Calu3 (cell line): ENCODE data around the gene NUTM2A. TPM values are rescaled to one million over a fixed set of nuclear protein-coding genes. Genes with fewer than 3 reads are reported as not detected.
A peak's percentile ranks its signal among the peaks of the same experiment; 100 is the strongest.
"Not testable (repeated sequence)": the region's sequence is repeated elsewhere in the genome, so short reads cannot be mapped to it uniquely, and the experiment has no call there.

Experiments
- Bru-seq: library from RNA; stranded (reverse); fragments of 400-500 nt; gene quantifications from one replicate; lab custom pipeline; 2021; lab: Mats Ljungman, UMichigan
- BruChase-seq, 2 experiments: library from RNA; stranded (reverse); fragments of 400-500 nt; gene quantifications; one replicate each; lab custom pipeline; 2021; lab: Mats Ljungman, UMichigan
- BruUV-seq: library from RNA; stranded (reverse); fragments of 400-500 nt; replicated peaks from 2 replicates; lab custom pipeline; 2021; lab: Mats Ljungman, UMichigan
- CTCF ChIA-PET: fragments of 300-600 bp; sonication (Branson Sonifier 250); formaldehyde crosslinking; loops from one replicate; lab custom pipeline; 2022; ENCODE audit warnings: antibody characterized with exemption; lab: Charles Lee
- DNase-seq: peaks from one replicate; pipeline ENCODE4 v3.0.0; 2022
- H3K27ac Mint-ChIP-seq: one replicate; pipeline ENCODE4 v1.8.0; 2022; ENCODE audit warnings: mixed read lengths; ENCODE audit not compliant: unreplicated experiment
- H3K27me3 Mint-ChIP-seq: one replicate; pipeline ENCODE4 v1.8.0; 2022; ENCODE audit warnings: mixed read lengths; ENCODE audit not compliant: unreplicated experiment
- H3K36me3 Mint-ChIP-seq: one replicate; pipeline ENCODE4 v1.8.0; 2022; ENCODE audit warnings: mild to moderate bottlenecking, moderate library complexity, mixed read lengths; ENCODE audit not compliant: insufficient read depth, unreplicated experiment
- H3K4me1 Mint-ChIP-seq: one replicate; pipeline ENCODE4 v1.8.0; 2022; ENCODE audit warnings: mild to moderate bottlenecking, low read depth, mixed read lengths; ENCODE audit not compliant: unreplicated experiment
- H3K4me3 Mint-ChIP-seq: one replicate; pipeline ENCODE4 v1.8.0; 2022; ENCODE audit warnings: mild to moderate bottlenecking, low read depth, moderate library complexity, mixed read lengths; ENCODE audit not compliant: unreplicated experiment
- H3K9me3 Mint-ChIP-seq: one replicate; pipeline ENCODE4 v1.8.0; 2022; ENCODE audit warnings: low read depth, mixed read lengths; ENCODE audit not compliant: unreplicated experiment
- intact Hi-C: fragments of 100-400 bp; cut with micrococcal nuclease; formaldehyde crosslinking; loops from one replicate; pipeline ENCODE4 v1.10.0; 2022; ENCODE audit not compliant: unreplicated experiment
- long read RNA-seq: library from polyadenylated mRNA; stranded (forward); transcript quantifications from one replicate; pipeline ENCODE4 v2.0.0, GENCODE V29; 2022
- total RNA-seq: library from RNA; stranded (reverse); gene quantifications from 2 replicates; pipeline ENCODE4 v1.2.3, GENCODE V29; 2022

Gene NUTM2A
- 1.0 and 1.1 TPM in 2 replicates for total RNA-seq
- Bru-seq, nascent RNA, result percentile 20 among the genes with signal in this experiment
- percentile 21 among the genes with signal in this experiment for BruChase-seq, experiment 1, labeled RNA remaining after a 6-hour chase
- BruChase-seq, experiment 2, labeled RNA remaining after a 2-hour chase, result percentile 20 among the genes with signal in this experiment
- long read RNA-seq, result 0 reads

GRCh38 chr10:87225148-87225547 is at the start of gene NUTM2A:
TSS of gene NUTM2A (plus strand) at chr10:87225448. CDS start at chr10:87225831, 383 bp downstream.
- intact Hi-C loops, H3K4me1 Mint-ChIP-seq, DNase-seq, H3K4me3 Mint-ChIP-seq, H3K36me3 Mint-ChIP-seq, H3K9me3 Mint-ChIP-seq, H3K27me3 Mint-ChIP-seq, H3K27ac Mint-ChIP-seq, BruUV-seq, CTCF ChIA-PET: not testable (repeated sequence)

- H3K4me3 Mint-ChIP-seq, DNase-seq, CTCF ChIA-PET, BruUV-seq, intact Hi-C loops, H3K4me1 Mint-ChIP-seq, H3K36me3 Mint-ChIP-seq, H3K9me3 Mint-ChIP-seq, H3K27me3 Mint-ChIP-seq, H3K27ac Mint-ChIP-seq: not testable (repeated sequence)
Observed at GRCh38 chr10:87177587-87177986, 47.7 kb upstream of the NUTM2A start.

GRCh38 chr10:87184421-87184820 is 40.8 kb upstream of the NUTM2A start:
- H3K27me3 Mint-ChIP-seq, H3K9me3 Mint-ChIP-seq, intact Hi-C loops, DNase-seq, H3K4me1 Mint-ChIP-seq, BruUV-seq, CTCF ChIA-PET, H3K36me3 Mint-ChIP-seq, H3K27ac Mint-ChIP-seq, H3K4me3 Mint-ChIP-seq: not testable (repeated sequence)

GRCh38 chr10:87186016-87186415 is 39.2 kb upstream of the NUTM2A start:
- BruUV-seq, H3K9me3 Mint-ChIP-seq, H3K27ac Mint-ChIP-seq, DNase-seq, CTCF ChIA-PET, H3K36me3 Mint-ChIP-seq, H3K27me3 Mint-ChIP-seq, intact Hi-C loops, H3K4me1 Mint-ChIP-seq, H3K4me3 Mint-ChIP-seq: not testable (repeated sequence)

- DNase-seq, H3K36me3 Mint-ChIP-seq, H3K27me3 Mint-ChIP-seq, BruUV-seq, H3K4me3 Mint-ChIP-seq, H3K9me3 Mint-ChIP-seq, H3K27ac Mint-ChIP-seq, CTCF ChIA-PET, H3K4me1 Mint-ChIP-seq, intact Hi-C loops: not testable (repeated sequence)
Observed at GRCh38 chr10:87187573-87187972, 37.7 kb upstream of the NUTM2A start.

GRCh38 chr10:87191841-87192240 is 33.4 kb upstream of the NUTM2A start:
- H3K27ac Mint-ChIP-seq, BruUV-seq, H3K9me3 Mint-ChIP-seq, H3K4me3 Mint-ChIP-seq, intact Hi-C loops, H3K4me1 Mint-ChIP-seq, H3K36me3 Mint-ChIP-seq, H3K27me3 Mint-ChIP-seq, CTCF ChIA-PET, DNase-seq: not testable (repeated sequence)

GRCh38 chr10:87200924-87201323 is 24.3 kb upstream of the NUTM2A start:
- not testable (repeated sequence) for DNase-seq, H3K4me1 Mint-ChIP-seq

GRCh38 chr10:87204801-87205200 is 20.4 kb upstream of the NUTM2A start:
- peaks cover 15% of the 10 kb centered on the region for H3K36me3 Mint-ChIP-seq
- H3K4me3 Mint-ChIP-seq, CTCF ChIA-PET, BruUV-seq, H3K27me3 Mint-ChIP-seq, H3K4me1 Mint-ChIP-seq, DNase-seq, intact Hi-C loops, H3K9me3 Mint-ChIP-seq, H3K27ac Mint-ChIP-seq: not testable (repeated sequence)

More at GRCh38 chr10:87200924-87201323, 24.3 kb upstream of the NUTM2A start:
- CTCF ChIA-PET, H3K4me3 Mint-ChIP-seq, H3K27ac Mint-ChIP-seq, intact Hi-C loops, H3K9me3 Mint-ChIP-seq, BruUV-seq, H3K27me3 Mint-ChIP-seq, H3K36me3 Mint-ChIP-seq: not testable (repeated sequence)

- H3K4me3 Mint-ChIP-seq, CTCF ChIA-PET, H3K9me3 Mint-ChIP-seq, H3K4me1 Mint-ChIP-seq, intact Hi-C loops, H3K27ac Mint-ChIP-seq, DNase-seq, H3K27me3 Mint-ChIP-seq, BruUV-seq: not testable (repeated sequence)
- peaks cover 15% of the 10 kb centered on the region for H3K36me3 Mint-ChIP-seq
Observed at GRCh38 chr10:87206922-87207321, 18.3 kb upstream of the NUTM2A start.

GRCh38 chr10:87210309-87210708 is 14.9 kb upstream of the NUTM2A start:
- H3K27me3 Mint-ChIP-seq, H3K27ac Mint-ChIP-seq, BruUV-seq, H3K4me1 Mint-ChIP-seq, H3K9me3 Mint-ChIP-seq, H3K4me3 Mint-ChIP-seq, intact Hi-C loops, H3K36me3 Mint-ChIP-seq, CTCF ChIA-PET: not testable (repeated sequence)
- DNase-seq, result peak; percentile 20
